ENCODE results near the gene PHKA2.

- TF ChIP-seq CTCF (IDR thresholded peaks at IDR 0.05) = no peak
- no peak for TF ChIP-seq POLR2AphosphoS5 (IDR thresholded peaks at IDR 0.05)
- no peak for TF ChIP-seq POLR2A (IDR thresholded peaks at IDR 0.05)
These were observed 21.6 kb downstream of the PHKA2 start for GRCh38 chrX:18962329-18962728.
